CD4-positive, alpha-beta T cell treated with Interleukin-15 for 4 hours (primary cell): ENCODE data around the gene CCDC82.

ENCODE experiments used
- DNase-seq: peaks from one replicate; pipeline ENCODE4 v3.0.0-alpha.2; 2020; ENCODE audit warnings: low spot score

The CCDC82 gene

DNA sequence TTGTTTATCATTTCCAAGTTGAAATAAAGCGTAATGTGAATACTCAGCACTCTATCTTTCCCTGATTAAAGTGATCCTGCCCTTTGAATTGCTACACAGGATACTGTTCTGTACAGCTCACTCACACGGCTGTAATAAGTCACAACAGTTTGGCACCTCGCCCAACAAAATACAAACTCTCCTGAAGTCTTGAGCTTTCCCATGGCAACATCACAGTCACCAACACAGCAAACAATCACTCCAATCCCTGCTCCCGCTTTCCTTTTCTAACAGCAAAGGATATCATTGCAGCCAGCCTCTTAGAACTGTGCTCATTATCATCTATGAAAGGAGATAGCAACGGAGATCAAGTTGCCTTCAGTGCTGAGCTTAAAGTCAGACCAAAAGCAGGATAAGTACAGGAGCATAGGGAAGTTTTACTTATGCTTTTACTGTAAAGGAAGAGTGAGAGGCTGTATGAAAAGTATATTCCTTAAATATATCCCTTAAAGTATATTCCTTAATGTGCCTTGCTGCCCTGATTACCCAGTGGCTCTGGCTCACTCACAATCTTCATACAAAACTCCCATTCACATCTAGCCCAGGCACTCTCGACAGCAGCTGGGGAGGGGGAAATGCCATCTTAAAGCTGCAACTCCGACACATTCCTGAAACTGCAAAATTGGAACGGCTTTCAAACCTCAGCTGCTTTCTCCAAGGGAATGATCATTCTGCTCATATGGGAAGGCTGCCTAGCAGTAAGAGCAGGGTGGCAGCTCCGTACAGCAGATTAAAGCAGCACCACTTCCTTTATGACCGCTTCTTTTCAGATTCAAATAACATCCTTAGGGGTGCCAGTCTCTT is 82.6 kb downstream of the CCDC82 start:
- no peak for DNase-seq

DNA sequence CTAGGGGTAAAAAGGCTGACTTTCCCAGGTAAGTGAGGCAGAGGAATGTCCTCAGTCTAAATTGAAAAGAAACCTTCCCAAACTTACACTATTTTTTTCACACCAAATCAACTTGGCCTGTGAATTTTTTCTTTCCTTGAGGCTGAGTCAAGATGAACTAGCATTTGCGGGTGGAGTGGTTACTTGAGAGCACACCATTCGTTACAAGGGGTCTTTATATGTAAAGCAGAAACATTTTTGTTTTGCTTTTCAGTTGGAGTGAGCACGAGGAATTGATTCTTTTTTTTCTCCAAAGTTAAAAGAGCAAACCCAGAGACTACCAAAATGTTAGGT is 83.1 kb downstream of the CCDC82 start:
- DNase-seq = no peak

DNA sequence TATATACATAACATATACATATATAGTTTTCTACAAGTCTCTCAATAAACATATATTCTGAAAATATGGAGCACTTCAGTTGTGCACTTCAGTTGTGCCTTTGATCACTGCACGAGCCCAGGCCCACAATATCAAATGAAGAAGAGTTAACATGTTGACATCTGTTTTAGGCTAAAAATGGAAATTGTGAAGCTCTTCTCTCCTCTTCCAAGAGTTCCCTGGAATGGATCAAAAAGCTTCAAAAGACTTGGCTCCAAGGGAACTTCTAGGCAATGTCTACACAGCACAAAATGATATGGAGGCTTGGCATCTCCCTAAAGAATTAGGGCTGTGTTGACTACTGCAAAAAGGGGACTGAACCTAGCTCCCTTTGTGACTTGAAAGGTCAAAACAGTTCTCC is 83.6 kb downstream of the CCDC82 start:
- no peak for DNase-seq

DNA sequence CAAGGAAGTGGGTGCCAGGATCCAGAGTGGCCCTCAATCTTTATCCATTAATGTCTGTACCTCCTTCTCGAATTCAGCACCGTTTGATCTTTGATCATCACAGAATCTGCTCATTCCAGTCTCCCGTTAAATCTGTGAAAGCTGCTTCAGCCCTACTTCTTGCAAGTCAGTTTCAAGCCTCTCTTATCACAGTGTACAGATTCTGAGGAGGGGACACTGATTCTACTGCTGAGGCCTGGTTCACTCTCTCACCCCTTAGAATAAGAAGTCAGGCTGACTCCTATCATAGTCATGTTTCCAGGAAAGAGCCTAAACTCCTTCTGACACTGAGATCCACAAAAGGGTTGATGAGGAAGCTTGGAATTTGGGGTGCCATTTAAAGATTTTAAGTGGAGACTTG is 85.7 kb downstream of the CCDC82 start:
- DNase-seq = no peak

DNA sequence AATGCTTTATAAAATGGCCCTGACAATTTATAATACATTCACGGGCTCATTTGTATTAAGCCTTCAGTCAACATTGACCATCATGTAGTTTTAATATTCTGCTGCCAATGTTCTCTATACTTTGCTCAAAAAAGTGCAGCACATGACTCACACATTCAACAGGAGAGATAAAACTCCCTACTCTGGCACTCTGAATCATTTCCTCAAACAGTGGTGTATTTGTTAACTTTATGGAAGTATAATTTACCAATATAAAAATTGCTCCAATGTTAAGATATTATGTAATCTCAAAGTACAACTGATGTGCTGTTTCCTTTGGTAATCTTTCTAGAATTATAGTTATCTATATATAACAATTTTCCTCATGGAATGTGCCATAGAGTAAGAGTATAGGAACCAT is 86.6 kb downstream of the CCDC82 start:
- DNase-seq = peak; percentile 27
